ENCODE measurements around the gene PUSL1.

The PUSL1 gene

DNA sequence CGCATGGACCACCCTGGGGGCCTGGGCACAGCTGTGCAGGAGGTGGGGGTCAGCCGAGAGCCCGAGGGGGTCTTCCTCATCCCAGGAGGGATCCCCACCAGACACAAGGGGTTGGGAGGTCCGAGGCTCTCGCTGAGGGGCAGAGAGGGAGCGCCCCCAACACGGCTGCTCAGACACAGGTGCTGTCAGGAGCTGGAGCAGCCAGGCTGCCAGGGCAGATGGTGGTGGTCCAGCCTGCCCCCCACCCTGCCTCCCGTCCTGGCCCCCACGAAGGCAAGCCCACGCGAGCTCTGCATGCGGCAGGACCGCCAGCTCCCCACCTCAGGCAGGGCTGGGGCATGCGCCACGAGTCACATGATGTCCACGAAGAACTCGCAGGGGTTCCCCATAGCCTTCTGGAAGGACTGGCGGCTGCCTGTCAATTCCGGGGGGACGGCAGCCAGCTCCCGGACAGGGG, 27.4 kb downstream of the PUSL1 start:
- DNase-seq (ENCODE audit: low read depth) = no peak
- H3K4me3 ChIP-seq (ENCODE audit: low read depth, low read length) = no peak overlapping the region
- TF ChIP-seq, protein P1, sequence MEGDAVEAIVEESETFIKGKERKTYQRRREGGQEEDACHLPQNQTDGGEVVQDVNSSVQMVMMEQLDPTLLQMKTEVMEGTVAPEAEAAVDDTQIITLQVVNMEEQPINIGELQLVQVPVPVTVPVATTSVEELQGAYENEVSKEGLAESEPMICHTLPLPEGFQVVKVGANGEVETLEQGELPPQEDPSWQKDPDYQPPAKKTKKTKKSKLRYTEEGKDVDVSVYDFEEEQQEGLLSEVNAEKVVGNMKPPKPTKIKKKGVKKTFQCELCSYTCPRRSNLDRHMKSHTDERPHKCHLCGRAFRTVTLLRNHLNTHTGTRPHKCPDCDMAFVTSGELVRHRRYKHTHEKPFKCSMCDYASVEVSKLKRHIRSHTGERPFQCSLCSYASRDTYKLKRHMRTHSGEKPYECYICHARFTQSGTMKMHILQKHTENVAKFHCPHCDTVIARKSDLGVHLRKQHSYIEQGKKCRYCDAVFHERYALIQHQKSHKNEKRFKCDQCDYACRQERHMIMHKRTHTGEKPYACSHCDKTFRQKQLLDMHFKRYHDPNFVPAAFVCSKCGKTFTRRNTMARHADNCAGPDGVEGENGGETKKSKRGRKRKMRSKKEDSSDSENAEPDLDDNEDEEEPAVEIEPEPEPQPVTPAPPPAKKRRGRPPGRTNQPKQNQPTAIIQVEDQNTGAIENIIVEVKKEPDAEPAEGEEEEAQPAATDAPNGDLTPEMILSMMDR (IDR thresholded peaks at IDR 0.05; ENCODE audit: low read depth, low read length, missing control alignments) = no peak

DNA sequence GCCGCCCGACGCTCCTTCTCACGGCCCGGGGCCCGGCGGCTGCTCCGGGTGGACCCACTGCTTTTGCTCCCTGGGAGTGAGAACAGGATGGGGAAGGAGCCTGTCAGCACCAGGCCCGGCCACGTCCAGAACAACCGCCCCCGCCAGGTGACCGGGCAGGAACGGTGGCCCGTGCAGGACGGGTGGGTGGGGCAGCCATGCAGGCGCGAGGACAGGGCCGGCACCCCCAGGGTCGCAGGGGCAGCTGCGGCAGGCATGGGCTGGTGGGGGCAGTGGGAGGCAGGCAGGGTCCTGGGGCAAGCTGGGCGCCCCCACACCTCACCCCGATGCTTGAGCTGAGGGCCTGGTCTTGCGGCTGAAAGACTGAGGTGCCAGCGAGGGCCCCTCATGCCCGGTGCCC, 28.0 kb downstream of the PUSL1 start:
- H3K4me3 ChIP-seq (ENCODE audit: low read depth, low read length) = no peak overlapping the region
- no peak for DNase-seq (ENCODE audit: low read depth)
- TF ChIP-seq, protein P1 (IDR thresholded peaks at IDR 0.05; ENCODE audit: low read depth, low read length, missing control alignments) = no peak

DNA sequence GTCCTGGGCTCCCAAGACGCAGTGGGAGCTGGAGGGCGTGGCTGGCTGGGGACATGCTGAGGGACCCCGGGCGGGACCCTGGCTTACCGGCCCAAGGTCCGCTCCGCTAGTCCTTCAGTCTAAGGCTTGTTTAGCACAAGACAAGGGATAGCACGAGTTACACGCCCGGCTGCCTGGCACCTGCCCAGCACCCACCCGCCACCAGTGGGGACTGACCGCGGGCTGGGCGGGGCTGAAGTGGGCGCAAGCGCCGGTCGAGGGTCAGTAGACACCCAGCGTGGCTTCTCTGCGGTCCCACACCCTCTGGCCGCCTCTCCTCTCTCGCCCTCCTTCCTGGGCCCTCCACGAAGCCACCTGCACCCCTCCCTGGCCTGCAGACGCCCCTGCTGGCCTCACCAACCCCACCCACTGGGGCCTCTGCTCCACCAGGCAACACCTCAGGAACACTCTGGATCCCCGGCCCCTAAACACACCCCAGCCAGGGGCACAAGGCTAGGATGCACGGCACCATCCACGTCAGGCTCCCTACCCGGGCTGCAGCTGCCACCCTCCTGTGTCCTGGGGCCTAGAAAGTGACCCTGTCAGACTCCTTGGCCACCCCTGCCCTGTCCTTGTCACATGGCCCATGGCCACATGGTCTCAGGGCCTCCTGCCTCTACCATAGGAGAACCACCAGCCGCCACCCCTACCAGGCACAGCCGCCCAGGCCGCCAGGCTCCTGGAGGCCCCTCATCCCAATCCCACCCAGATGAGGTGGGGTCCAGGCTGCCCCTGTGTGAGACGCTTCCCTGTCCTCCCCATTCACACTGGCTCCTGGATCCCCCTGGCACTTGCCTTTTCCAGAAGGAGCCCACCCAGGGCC, 28.8 kb downstream of the PUSL1 start:
- no peak overlapping the region for H3K4me3 ChIP-seq (ENCODE audit: low read depth, low read length)
- DNase-seq (ENCODE audit: low read depth) = no peak
- TF ChIP-seq, protein P1 (IDR thresholded peaks at IDR 0.05; ENCODE audit: low read depth, low read length, missing control alignments) = no peak

DNA sequence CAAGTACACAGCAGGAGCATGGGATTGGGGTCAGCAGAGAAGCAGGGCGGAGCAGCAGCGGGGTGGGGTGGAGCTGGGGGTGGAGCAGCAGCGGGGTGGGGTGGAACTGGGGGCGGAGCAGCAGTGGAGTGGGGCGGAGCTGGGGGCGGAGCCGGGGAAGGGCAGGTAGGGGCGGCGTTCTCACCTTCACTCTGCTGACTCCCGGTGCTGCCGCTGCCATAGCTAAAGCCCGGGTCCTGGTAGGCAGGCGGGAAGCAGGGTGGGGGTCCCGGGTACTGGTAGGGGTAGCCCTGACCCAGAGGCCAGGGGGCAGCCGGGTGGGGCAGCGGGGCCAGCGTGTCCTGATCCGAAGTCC, 29.4 kb downstream of the PUSL1 start:
- DNase-seq (ENCODE audit: low read depth) = no peak
- H3K4me3 ChIP-seq (ENCODE audit: low read depth, low read length) = no peak overlapping the region
- TF ChIP-seq, protein P1 (IDR thresholded peaks at IDR 0.05; ENCODE audit: low read depth, low read length, missing control alignments) = no peak

DNA sequence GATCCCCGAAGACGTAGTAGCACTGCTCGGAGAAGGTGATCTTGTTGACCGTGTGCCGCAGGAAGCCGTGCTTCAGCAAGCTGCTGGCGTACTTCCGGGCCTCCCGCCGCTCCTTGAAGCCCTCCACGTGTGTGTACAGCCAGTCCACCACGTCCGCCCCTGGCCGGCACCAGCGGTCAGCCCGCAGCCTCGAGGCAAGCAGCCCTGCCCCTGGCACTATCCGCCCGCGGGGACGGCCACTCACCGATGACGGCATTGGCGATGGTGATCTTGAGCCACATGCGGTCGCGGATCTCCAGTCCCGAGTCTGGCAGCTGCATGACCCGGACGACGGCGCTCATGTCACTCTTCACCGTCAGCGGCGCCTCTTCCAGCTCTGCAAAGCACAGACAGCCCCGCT, 29.9 kb downstream of the PUSL1 start:
- no peak for DNase-seq (ENCODE audit: low read depth)
- TF ChIP-seq, protein P1 (IDR thresholded peaks at IDR 0.05; ENCODE audit: low read depth, low read length, missing control alignments) = no peak
- H3K4me3 ChIP-seq (ENCODE audit: low read depth, low read length) = no peak overlapping the region

DNA sequence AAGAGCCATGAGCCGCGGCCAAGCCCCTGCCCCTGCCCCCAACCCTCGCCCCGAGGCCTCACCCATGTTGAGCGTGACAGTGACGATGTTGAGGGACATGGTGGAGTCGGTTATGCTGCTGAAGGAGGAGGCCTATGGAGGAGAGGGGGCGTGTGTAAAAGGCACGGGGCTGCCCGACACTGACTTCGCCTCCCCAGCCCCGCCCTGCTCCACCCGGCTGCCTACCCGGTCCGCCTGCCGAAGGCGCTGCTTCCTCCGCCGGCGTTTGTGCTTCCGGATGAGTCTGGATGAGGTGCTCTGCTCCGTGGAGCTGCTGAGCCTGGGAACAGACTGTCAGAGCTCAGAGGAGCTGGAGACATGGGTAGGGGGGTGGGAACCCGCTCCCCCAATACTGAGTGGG, 31.8 kb downstream of the PUSL1 start:
- H3K4me3 ChIP-seq (ENCODE audit: low read depth, low read length) = no peak overlapping the region
- DNase-seq (ENCODE audit: low read depth) = no peak
- TF ChIP-seq, protein P1 (IDR thresholded peaks at IDR 0.05; ENCODE audit: low read depth, low read length, missing control alignments) = no peak

Measured in GM12864 (cell line).